ENCODE results near the gene SLC14A1.

Gene SLC14A1

DNA sequence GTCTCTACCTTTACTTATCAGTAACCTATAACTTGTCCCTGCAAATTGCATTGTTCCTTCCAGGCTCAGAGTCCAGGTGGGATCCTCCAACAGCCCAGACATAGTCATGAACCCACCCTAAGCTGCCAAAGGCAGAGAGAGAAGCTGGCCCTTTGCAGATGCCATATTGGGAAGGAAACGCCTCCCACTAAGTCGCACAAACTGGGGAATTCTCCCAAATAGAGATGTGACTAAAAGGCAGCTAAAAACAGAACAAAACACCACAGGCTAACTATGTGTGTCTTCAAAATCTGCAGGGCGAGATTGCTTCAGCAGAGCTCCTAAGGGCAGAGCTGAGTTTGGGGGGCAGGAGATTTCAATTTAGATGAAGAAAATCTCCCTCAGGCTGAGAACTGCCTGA is 63.0 kb downstream of the SLC14A1 start:
- Histone ChIP-seq H3K4me3 (ENCODE audit: low read depth, low read length) (no peak overlapping the region), H3K9me3 (ENCODE audit: control insufficient read depth, insufficient read depth, low read length) (no peaks in the 10 kb centered on the region), H3K36me3 (ENCODE audit: control insufficient read depth, insufficient read depth, low read length) (no peaks in the 10 kb centered on the region), H3K4me1 (ENCODE audit: control insufficient read depth, insufficient read depth, low read length) (peaks cover 11% of the 10 kb centered on the region), H3K9ac (ENCODE audit: low read depth, low read length) (no peak overlapping the region), H3K27me3 (ENCODE audit: control insufficient read depth, insufficient read depth, low read length) (no peaks in the 10 kb centered on the region)

DNA sequence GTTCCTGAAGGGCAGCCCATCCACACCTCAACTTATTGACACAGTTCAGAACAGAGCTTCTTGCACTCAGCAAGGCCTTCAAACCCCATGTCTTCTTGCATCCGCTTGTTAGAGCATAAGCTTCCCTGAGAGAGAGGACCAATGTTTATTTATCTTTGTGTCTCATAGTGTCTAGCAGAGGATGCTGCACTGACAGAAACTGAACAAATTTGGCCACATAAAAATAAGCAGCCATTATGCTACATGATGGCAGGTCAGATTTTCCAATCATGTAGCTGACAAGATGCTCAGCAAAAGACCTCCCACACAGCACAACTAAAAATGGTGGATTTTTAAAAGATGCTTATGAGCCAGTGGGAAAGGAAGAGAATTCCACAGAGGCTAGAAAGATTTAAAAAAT is 63.4 kb downstream of the SLC14A1 start:
- Histone ChIP-seq H3K4me1 (ENCODE audit: control insufficient read depth, insufficient read depth, low read length) (peaks cover 11% of the 10 kb centered on the region), H3K4me3 (ENCODE audit: low read depth, low read length) (no peak overlapping the region), H3K27me3 (ENCODE audit: control insufficient read depth, insufficient read depth, low read length) (no peaks in the 10 kb centered on the region), H3K9ac (ENCODE audit: low read depth, low read length) (no peak overlapping the region), H3K9me3 (ENCODE audit: control insufficient read depth, insufficient read depth, low read length) (no peaks in the 10 kb centered on the region), H3K36me3 (ENCODE audit: control insufficient read depth, insufficient read depth, low read length) (no peaks in the 10 kb centered on the region)

DNA sequence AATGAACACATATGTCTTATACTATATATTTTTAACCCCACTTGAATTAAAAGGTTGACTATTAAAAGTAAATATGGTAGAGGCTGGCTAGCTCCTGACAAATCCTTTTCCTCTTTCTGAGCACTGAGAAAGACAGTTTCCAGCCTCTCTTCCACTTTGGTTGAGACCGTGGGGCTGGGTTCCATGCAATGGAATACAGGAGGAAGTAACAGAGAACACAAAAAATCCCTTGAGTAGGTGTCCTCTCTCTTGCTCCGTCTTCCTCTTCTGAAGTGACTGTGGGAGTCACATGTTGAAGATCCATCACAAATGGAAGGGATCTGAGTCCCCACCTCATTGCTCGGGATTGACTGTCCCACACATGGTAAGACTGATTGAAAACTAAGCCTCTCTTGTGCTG is 64.9 kb downstream of the SLC14A1 start:
- no peak overlapping the region for H3K4me3 ChIP-seq (ENCODE audit: low read depth, low read length)
- no peak overlapping the region for H3K9ac ChIP-seq (ENCODE audit: low read depth, low read length)
- no peaks in the 10 kb centered on the region for H3K9me3 ChIP-seq (ENCODE audit: control insufficient read depth, insufficient read depth, low read length)
- H3K27me3 ChIP-seq (ENCODE audit: control insufficient read depth, insufficient read depth, low read length): no peaks in the 10 kb centered on the region
- H3K36me3 ChIP-seq (ENCODE audit: control insufficient read depth, insufficient read depth, low read length): no peaks in the 10 kb centered on the region
- H3K4me1 ChIP-seq (ENCODE audit: control insufficient read depth, insufficient read depth, low read length): no peaks in the 10 kb centered on the region

DNA sequence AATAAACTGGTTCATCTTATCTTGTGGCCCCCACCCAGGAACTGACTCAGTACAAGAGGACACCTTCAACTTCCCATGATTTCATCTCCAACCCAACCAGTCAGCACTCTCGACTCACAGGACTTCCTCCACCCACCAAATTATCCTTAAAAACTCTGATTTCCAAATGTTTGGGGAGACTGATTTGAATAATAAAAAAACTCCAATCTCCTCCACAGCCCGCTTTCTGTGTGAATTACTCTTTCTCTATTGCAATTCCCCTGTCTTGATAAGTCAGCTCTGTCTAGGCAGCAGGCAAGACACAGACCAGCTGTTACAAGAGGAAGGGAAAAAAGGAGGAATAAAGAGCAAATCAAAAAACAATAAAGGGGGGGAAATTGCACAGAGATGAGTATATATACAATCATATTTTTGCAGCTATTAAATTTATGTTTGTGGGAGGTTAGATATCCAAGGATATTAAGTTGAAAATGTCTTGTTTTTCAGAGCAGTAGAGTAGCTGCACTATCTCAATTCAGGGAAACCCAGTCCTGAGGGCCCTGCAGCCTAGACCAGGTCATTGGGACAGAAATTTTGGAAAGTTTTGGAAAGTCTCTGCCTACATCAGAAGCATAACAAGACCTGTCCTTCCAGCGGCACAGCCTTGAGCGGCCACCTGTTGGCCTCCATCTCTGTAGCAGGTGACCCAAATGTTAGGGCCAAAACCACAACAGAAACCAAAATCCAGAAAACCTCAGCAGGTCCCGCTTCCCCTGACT is 68.7 kb downstream of the SLC14A1 start:
- H3K4me1 ChIP-seq (ENCODE audit: control insufficient read depth, insufficient read depth, low read length): no peaks in the 10 kb centered on the region
- H3K9ac ChIP-seq (ENCODE audit: low read depth, low read length): no peak overlapping the region
- no peaks in the 10 kb centered on the region for H3K27me3 ChIP-seq (ENCODE audit: control insufficient read depth, insufficient read depth, low read length)
- H3K9me3 ChIP-seq (ENCODE audit: control insufficient read depth, insufficient read depth, low read length): no peaks in the 10 kb centered on the region
- no peak overlapping the region for H3K4me3 ChIP-seq (ENCODE audit: low read depth, low read length)
- H3K36me3 ChIP-seq (ENCODE audit: control insufficient read depth, insufficient read depth, low read length): no peaks in the 10 kb centered on the region

- no peaks in the 10 kb centered on the region for H3K36me3 ChIP-seq (ENCODE audit: control insufficient read depth, insufficient read depth, low read length)
- no peaks in the 10 kb centered on the region for H3K27me3 ChIP-seq (ENCODE audit: control insufficient read depth, insufficient read depth, low read length)
- H3K9ac ChIP-seq (ENCODE audit: low read depth, low read length): no peak overlapping the region
- H3K9me3 ChIP-seq (ENCODE audit: control insufficient read depth, insufficient read depth, low read length): no peaks in the 10 kb centered on the region
- no peaks in the 10 kb centered on the region for H3K4me1 ChIP-seq (ENCODE audit: control insufficient read depth, insufficient read depth, low read length)
- H3K4me3 ChIP-seq (ENCODE audit: low read depth, low read length): no peak overlapping the region
Observed at GRCh38 chr18:45793264-45793965, 69.4 kb downstream of the SLC14A1 start.

- Histone ChIP-seq H3K9me3 (ENCODE audit: control insufficient read depth, insufficient read depth, low read length) (peaks cover 3% of the 10 kb centered on the region), H3K4me1 (ENCODE audit: control insufficient read depth, insufficient read depth, low read length) (no peaks in the 10 kb centered on the region), H3K9ac (ENCODE audit: low read depth, low read length) (no peak overlapping the region), H3K4me3 (ENCODE audit: low read depth, low read length) (no peak overlapping the region), H3K36me3 (ENCODE audit: control insufficient read depth, insufficient read depth, low read length) (no peaks in the 10 kb centered on the region), H3K27me3 (ENCODE audit: control insufficient read depth, insufficient read depth, low read length) (no peaks in the 10 kb centered on the region)
Observed at GRCh38 chr18:45801416-45802004, 77.5 kb downstream of the SLC14A1 start.

All from iPS-15b (cell line).